Fibroblast of lung (primary cell): ENCODE results near the gene CFAP74. TPM values are rescaled to one million over a fixed set of nuclear protein-coding genes. Genes with fewer than 3 reads are reported as not detected.

Source experiments
- DNase-seq, 2 donors: peaks; one replicate each; pipeline versions ENCODE4 v3.0.0 to v3.0.0-alpha.2; 2010; ENCODE audit warnings: low read depth in 2 of 2
- H2AFZ ChIP-seq: 2 replicates; pipeline ENCODE4 v1.5.1; 2012; ENCODE audit warnings: low read length, control low read depth, inconsistent platforms
- H3K27ac ChIP-seq: 2 replicates; pipeline ENCODE4 v1.5.1; 2011; ENCODE audit warnings: low read length, control low read depth; ENCODE audit not compliant: insufficient read depth
- H3K27me3 ChIP-seq: 2 replicates; pipeline ENCODE4 v1.5.1; 2011; ENCODE audit warnings: mild to moderate bottlenecking, low read length; ENCODE audit not compliant: control insufficient read depth, insufficient read depth
- H3K36me3 ChIP-seq: 2 replicates; pipeline ENCODE4 v1.5.1; 2011; ENCODE audit warnings: low read length; ENCODE audit not compliant: control insufficient read depth, insufficient read depth
- H3K4me1 ChIP-seq: 2 replicates; pipeline ENCODE4 v1.5.1; 2011; ENCODE audit warnings: low read length; ENCODE audit not compliant: control insufficient read depth, insufficient read depth; ENCODE audit errors: extremely low read depth
- H3K4me2 ChIP-seq: 2 replicates; pipeline ENCODE4 v1.5.1; 2011; ENCODE audit warnings: low read length, control low read depth; ENCODE audit not compliant: insufficient read depth; ENCODE audit errors: extremely low read depth
- H3K4me3 ChIP-seq, 4 experiments: fragments of 200-600 bp in 1 of 4; sonication (generic) in 1 of 4; replicated peaks in 1 of 4; 2 replicates each; pipeline ENCODE4 v1.5.1; 2011 to 2016; ENCODE audit warnings: low read length in 4 of 4, low read depth in 3 of 4, mild to moderate bottlenecking in 3 of 4, control low read depth in 2 of 4, inconsistent platforms in 1 of 4, mixed read lengths in 1 of 4; ENCODE audit not compliant: insufficient read depth in 1 of 4; ENCODE audit errors: control extremely low read depth in 1 of 4
- H3K79me2 ChIP-seq: 2 replicates; pipeline ENCODE4 v1.5.1; 2012; ENCODE audit warnings: mild to moderate bottlenecking, low read length, inconsistent platforms; ENCODE audit not compliant: control insufficient read depth, insufficient read depth
- H3K9ac ChIP-seq: 2 replicates; pipeline ENCODE4 v1.5.1; 2011; ENCODE audit warnings: mild to moderate bottlenecking, low read length, control low read depth; ENCODE audit not compliant: insufficient read depth
- H3K9me3 ChIP-seq: 2 replicates; pipeline ENCODE4 v1.5.1; 2012; ENCODE audit warnings: low read depth, low read length; ENCODE audit not compliant: control insufficient read depth, insufficient read depth
- H4K20me1 ChIP-seq: 2 replicates; pipeline ENCODE4 v1.5.1; 2011; ENCODE audit warnings: low read length; ENCODE audit not compliant: control insufficient read depth, insufficient read depth; ENCODE audit errors: extremely low read depth
- CTCF ChIP-seq, 2 donors: IDR thresholded peaks in 1 of 2; conservative IDR thresholded peaks in 1 of 2; 1 replicate in 1 of 2; 2 replicates in 1 of 2; pipeline ENCODE4 v1.5.1; 2011 to 2012; ENCODE audit warnings: low read length in 2 of 2, control low read depth in 1 of 2, inconsistent platforms in 1 of 2, low read depth in 1 of 2, mild to moderate bottlenecking in 1 of 2
- EZH2 ChIP-seq: IDR thresholded peaks from 2 replicates; pipeline ENCODE4 v1.5.1; 2012; ENCODE audit warnings: low read length, control low read depth, mild to moderate bottlenecking; ENCODE audit errors: missing control alignments
- polyA plus RNA-seq, 2 donors: library from polyadenylated mRNA; depleted of rRNA in 1 of 2; stranded (reverse) in 1 of 2; unstranded in 1 of 2; fragments of >200 nt; gene quantifications; 2 replicates each; pipeline ENCODE4 v1.2.1, GENCODE V29; 2011 to 2012; ENCODE audit warnings: missing spikeins in 1 of 2
- total RNA-seq: library from RNA; depleted of rRNA; stranded (reverse); fragments of >200 nt; gene quantifications from 2 replicates; pipeline ENCODE4 v1.2.1, GENCODE V29; 2014

The CFAP74 gene
- total and polyA plus RNA-seq, 2 donors (not counting 1 experiment from before 2014, with no cell fraction given), result not detected

- no peak overlapping the region for H3K4me3 ChIP-seq
- TF ChIP-seq CTCF (conservative IDR thresholded peaks at IDR 0.05 in 1 of 2, IDR thresholded peaks at IDR 0.05 in 1 of 2; ENCODE audit: low read depth in 1 of 2, low read length in 2 of 2), result no peak
- no peak for TF ChIP-seq EZH2
Measured at GRCh38 chr1:1910651-1911331, 92.8 kb downstream of the CFAP74 start.

GRCh38 chr1:1910033-1910465 lies 93.5 kb downstream of the CFAP74 start:
- H3K9ac ChIP-seq, result no peak overlapping the region
- H4K20me1 ChIP-seq, result no peaks in the 10 kb centered on the region
- DNase-seq, result no peak

More at GRCh38 chr1:1910651-1911331, 92.8 kb downstream of the CFAP74 start:
- Histone ChIP-seq H3K27ac (no peak overlapping the region), H3K4me1 (peaks cover 2% of the 10 kb centered on the region), H3K79me2 (no peaks in the 10 kb centered on the region), H3K9me3 (no peaks in the 10 kb centered on the region), H3K27me3 (no peaks in the 10 kb centered on the region), H3K36me3 (no peaks in the 10 kb centered on the region), H3K4me2 (no peak overlapping the region), H2AFZ (no peak overlapping the region), H4K20me1 (no peaks in the 10 kb centered on the region), H3K9ac (no peak overlapping the region)
- no peak for DNase-seq

GRCh38 chr1:1908506-1908791 lies 95.1 kb downstream of the CFAP74 start:
- H4K20me1 ChIP-seq, result no peaks in the 10 kb centered on the region
- H3K4me3 ChIP-seq, result peak overlapping the region; percentile 47 to 70 (median 68)
- H3K27me3 ChIP-seq, result no peaks in the 10 kb centered on the region
- H3K4me2 ChIP-seq, result peak overlapping the region; percentile 93
- peaks cover 2% of the 10 kb centered on the region for H3K4me1 ChIP-seq
- TF ChIP-seq CTCF (conservative IDR thresholded peaks at IDR 0.05 in 1 of 2, IDR thresholded peaks at IDR 0.05 in 1 of 2; ENCODE audit: low read depth in 1 of 2, low read length in 2 of 2) (no peak), EZH2 (no peak)
- DNase-seq, result peak in 1 of 2 donors; percentile 8
- H3K27ac ChIP-seq, result peak overlapping the region; percentile 78
- H2AFZ ChIP-seq, result peak overlapping the region; percentile 78
- no peaks in the 10 kb centered on the region for H3K9me3 ChIP-seq
- H3K36me3 ChIP-seq, result no peaks in the 10 kb centered on the region
- H3K9ac ChIP-seq, result peak overlapping the region; percentile 84
- no peaks in the 10 kb centered on the region for H3K79me2 ChIP-seq

More at GRCh38 chr1:1910033-1910465, 93.5 kb downstream of the CFAP74 start:
- Histone ChIP-seq H2AFZ (no peak overlapping the region), H3K36me3 (no peaks in the 10 kb centered on the region), H3K9me3 (no peaks in the 10 kb centered on the region), H3K79me2 (no peaks in the 10 kb centered on the region), H3K27me3 (no peaks in the 10 kb centered on the region), H3K4me3 (peak overlapping the region; percentile 23 to 58 (median 44)), H3K4me1 (peaks cover 2% of the 10 kb centered on the region), H3K27ac (no peak overlapping the region), H3K4me2 (peak overlapping the region; percentile 64)
- TF ChIP-seq EZH2 (no peak), CTCF (conservative IDR thresholded peaks at IDR 0.05 in 1 of 2, IDR thresholded peaks at IDR 0.05 in 1 of 2; ENCODE audit: low read depth in 1 of 2, low read length in 2 of 2) (no peak)
